SHP77 (cell line): ENCODE results near the gene INPP5A.

Experiments used
- DNase-seq, 2 experiments: peaks; one replicate each; lab custom pipeline; 2025; lab: John Stamatoyannopoulos, UW

Gene INPP5A

GRCh38 chr10:132613566-132614348, 76.2 kb downstream of the INPP5A start:
- no peak for DNase-seq

DNA sequence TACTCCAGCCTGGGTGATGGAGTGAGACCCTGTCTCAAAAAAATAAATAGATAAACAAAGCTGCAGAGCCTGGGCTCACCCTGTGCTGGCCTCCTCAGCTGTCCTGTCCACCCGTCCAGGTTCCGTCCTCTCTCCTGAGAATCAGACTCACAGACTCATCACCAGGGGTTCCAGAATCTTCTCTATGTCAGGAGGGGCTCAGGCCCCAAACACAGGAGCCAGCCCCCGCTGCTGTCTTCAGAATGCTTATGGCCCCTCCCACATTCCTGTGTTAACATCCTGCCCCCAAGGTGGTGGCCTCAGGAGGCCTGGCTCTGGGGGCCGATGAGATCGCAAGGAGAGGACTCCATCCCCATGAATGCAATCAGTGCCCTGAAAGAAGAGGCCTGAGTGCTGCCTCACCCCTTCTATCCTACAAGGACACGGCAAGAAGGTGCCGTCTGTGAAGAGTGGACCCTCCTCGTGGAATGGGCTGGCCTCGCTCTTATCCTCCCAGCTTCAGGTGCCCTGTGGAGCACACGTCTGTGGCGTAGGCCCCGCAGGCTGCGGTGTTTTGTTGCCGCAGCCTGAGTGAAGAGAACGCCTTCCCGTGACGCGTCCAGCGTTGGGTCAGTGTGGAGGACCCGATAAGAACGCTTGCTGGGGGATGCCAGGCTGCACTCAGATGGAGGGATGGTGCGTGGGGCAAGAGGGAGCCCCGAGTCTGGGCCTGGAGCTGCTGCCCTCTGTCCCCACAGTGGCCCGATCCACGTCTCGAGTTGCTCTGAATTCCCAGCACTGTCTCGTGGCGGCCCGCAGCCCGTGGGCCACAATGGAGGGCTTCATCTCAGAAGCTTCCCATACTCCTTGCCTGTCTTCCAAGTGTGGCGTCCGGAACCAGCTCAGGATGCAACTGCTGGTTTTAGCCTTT, 77.1 kb downstream of the INPP5A start:
- no peak for DNase-seq

- no peak for DNase-seq
Observed at GRCh38 chr10:132615341-132616169, 78.0 kb downstream of the INPP5A start.

- DNase-seq, result no peak
Observed at GRCh38 chr10:132616170-132616995, 78.8 kb downstream of the INPP5A start.

GRCh38 chr10:132616996-132617736, 79.6 kb downstream of the INPP5A start:
- DNase-seq, result no peak

GRCh38 chr10:132617737-132618052, 80.1 kb downstream of the INPP5A start:
- no peak for DNase-seq

DNA sequence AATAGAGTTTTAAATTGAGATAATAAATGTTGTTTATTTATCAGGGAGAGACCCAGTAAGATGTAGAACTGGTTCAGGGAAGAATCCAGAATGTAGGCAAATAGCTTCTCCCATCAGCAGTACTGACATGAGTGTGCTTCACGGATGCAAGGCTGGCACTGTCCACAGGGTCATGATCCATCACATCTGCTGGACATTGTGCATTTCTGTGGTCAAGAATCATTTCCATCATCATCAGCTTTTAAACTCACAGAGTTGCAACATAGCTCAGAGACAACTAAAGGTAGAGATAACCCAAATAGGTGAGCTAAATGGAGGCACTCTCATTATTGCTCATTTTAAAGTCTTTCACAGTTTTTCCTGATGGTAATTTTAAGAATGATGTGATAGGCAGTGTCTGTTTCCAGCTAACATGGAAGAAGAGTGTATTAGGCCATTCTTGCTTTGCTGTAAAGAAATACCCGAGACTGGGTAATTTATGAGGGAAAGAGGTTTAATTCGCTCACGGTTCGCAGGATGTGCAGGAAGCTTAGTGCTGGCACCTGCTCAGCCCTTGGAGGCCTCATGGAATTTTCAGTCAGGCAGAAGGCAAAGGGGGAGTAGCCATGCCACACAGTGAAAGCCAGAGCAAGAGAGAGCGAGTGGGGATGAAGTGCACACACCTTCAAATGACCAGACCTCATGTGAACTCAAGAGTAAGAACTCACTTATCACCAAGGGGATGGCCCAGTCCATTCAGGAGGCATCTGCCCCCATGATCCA, 80.8 kb downstream of the INPP5A start:
- no peak for DNase-seq

- DNase-seq, result no peak
Observed at GRCh38 chr10:132619927-132620326, 82.3 kb downstream of the INPP5A start.

DNA sequence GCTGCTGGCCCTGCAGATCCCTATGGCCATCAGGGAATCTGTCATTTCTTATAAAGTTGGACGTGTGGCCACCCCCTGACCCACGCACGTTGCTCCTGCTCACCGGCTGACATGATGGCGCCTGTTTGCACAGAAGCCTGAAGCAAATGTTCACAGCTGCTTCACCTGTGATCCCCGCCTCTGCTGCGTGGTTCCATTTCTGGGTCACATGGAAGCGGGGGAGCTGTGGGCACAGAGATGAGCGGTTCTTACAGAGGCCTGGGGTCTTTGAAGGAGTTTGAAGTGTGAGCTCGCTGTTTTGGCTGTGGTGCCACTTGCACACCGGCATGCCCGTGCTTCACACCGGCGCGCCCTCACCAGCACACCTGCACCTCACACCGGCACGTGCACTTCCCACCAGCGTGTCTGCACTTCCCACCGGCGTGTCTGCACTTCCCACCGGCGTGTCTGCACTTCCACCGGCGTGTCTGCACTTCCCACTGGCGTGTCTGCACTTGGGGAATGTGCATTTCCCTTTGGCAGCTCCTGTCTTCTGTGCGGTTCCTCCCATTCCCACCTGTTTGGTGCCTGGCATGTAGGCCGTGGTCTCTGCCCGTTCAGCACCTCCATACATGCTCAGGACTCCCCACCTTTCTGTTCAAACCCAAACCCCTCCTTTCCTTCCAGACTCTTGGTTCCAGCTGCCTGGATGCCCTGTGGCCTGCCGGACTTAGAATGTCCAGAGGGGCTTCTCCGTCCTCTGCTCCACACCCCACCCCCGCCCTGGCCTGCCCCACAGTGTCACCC, 86.7 kb downstream of the INPP5A start:
- DNase-seq, result no peak

- no peak for DNase-seq
Observed at GRCh38 chr10:132624847-132625471, 87.4 kb downstream of the INPP5A start.

DNA sequence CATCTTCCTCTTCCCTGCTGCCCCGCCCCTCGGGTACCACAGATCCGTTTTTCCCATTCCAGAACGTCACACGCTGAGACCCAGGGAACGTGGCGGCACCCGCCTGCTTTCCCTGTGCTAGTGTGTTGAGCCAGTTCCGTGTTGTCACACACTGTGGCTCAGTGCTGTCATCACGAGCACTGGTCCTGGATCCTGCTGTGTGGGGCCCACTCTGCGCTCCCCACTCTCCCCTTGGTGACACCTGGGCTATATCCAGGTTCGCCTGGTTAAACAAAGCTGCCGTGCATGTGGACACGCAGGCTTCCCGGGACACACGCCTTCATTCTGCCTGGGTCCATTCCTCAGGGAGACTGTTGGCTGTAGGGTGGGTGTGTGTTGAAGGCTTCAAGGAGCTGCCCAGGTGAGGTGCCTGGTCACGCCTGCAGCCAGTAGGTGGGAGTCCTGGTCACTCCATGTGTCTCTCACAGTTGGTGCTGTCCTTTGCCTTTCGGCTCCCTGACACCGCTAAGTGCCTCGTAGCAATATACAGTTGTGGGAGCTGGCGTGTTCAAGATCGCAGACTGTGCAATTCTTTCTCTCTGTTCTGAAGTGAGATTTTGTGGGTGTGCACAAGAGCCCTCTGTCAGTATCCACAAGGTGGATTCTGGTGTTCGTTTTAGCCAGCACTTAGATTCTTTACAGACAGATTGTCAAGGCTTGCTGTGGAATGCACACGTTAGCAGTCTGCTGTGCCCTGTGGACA, 88.6 kb downstream of the INPP5A start:
- DNase-seq, result no peak

GRCh38 chr10:132626761-132627665, 89.4 kb downstream of the INPP5A start:
- DNase-seq, result peak; percentile 18 to 32

DNA sequence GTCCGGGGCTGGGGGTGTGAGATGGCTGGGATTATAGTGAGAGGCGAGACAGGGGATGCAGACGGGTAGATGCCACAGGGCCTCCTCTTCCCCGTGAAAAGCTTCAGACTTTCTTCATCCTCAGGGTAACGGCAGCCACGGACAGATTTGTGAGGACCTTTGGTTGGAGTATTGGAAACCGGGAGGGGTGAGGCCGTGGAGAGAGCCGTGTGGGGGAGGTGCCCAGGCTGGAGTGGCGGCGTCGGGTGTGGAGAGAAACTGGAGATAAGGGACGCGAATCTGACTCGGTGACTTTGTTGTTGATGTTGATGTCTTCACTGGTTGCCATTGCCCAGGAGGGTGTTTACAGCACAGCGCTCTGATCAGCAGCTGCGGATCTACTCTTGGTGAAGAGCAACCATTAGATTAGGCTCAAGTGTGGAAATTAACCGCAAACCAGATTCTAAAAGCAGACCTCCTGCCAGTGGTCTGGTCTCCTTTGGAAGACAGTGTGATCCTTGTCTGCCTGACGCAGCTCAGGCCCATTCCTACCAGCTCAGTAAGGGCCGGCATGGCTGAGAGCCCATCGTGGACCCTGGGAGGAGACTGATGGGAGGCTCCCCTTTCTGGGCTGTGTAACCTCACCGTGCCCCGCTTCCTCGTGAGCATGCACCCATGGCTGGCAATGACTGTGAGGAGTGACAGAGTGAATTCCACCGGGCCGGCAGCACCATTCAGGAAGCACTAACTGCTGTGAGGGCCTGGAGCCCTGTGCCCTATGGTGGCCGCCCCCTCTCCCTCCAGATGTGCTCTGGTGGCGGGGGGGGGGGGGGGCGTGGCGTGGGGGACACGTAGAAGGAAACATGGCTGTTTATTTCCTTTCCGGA, 90.3 kb downstream of the INPP5A start:
- DNase-seq, result no peak

DNA sequence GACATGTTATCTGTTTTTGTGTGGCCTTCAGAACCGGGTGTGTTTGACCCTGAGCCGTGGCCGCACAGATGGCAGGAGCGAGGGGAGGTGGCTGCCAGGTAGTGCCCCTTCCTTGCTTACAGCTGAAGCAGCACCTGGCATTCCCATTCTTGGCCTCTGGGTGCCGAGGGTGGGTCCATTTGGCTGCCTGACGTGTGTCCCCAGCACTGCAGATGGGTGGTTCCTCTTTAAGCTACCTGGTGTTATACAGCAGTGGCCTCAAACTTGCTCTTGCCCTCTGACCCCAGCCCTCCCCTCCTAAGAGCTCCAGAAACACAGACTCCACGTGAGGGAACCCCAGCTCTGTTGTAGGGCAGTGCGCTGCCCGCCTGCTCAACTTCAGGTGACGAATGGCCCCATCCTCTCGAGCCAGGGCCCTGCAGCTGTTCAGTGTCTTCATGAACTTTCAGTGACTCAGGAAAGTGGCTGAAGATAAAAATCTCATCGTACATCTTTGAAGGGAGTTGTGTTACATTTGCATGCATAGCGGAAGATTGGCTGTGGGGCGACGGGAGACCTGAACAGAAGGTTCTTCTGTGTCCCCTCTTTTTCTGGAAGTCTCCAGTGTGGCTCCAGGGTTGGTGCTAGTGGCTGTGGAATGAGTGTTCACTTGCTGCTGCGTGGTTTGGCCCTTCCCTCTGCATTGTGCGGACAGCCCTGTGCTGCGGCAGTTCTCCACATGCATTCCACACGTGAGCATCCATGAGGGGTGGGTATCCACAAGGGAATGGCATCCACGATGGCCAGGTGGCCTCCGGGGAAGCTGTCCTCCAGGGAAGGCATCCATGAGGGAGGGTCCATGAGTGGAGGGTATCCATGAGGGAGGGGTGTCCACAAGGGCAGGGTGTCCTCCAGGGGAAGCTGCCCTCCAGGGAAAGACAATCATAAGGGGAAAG, 91.6 kb downstream of the INPP5A start:
- DNase-seq, result no peak

- no peak for DNase-seq
Observed at GRCh38 chr10:132630156-132630555, 92.6 kb downstream of the INPP5A start.
